NCI-H82 treated with DMSO at 0.1 percent for 48 hours (cell line): ENCODE data around the gene FAM107A.

Experiments
- DNase-seq: peaks from one replicate; lab custom pipeline; 2025; ENCODE audit not compliant: unreplicated experiment; lab: John Stamatoyannopoulos, UW

Gene FAM107A

DNA sequence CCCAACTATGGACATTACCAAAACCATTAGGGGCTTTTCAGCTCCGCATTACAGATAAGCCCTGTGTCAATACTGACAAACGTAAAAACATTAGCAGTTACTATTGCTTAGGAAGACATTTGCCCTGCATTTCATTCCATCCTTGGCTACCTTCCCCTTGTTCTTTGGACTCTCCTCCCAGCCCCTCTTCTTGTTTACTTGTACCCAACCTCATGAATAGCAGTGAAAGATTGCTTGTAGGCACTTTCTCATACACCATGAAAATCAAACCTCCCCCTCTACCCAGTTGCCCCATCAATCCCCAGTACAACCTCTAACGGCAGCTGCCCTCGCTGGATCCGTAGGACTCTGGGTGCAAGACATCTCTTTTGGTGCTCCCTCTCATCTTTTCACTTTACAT is 16.9 kb upstream of the FAM107A start:
- no peak for DNase-seq

DNA sequence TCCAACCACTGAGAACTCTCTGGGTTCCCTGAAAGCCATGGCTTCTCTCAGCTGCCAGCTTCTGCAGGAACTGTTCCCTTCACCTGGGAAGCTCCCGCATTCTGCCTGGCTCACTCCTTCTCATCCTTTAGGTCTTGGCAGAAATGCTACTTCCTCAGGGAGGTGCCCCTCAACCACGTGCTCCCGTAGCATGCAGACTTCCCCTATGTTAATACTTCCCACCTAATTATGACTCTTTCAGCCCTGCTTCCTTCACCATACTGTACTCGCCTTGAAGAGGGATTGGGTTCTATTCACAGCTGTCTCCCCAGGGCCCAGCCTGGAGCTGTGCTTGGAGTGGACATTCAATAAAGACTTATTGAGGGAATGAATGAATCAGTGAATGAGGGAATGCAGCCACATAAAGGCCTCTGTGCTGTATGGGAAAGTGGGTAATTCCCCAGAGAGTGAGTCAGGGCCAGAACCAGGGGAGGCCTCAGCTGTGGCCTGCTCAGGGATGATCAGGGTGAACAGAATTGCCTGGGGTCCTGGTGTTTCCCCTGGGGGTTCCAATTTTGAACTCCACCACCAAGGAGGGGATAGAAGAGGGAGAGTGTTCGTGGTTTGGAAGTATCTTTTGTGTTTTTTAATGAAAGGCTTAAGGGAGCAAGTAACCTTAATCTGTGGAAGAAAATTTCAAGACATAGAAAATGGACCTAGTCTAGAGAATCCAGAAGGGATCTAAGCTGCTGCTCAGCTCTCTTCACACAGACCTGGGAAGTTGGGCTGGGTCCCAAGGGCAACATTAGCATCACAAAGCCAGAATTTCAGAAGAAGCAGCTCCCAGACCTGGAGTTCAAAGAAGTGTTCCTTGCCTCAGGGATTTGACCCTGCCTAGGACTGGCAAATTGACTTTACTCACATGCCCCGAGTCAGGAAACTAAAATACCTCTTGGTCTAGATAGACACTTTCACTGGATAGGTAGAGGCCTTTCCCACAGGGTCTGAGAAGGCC is 14.6 kb upstream of the FAM107A start:
- DNase-seq: no peak

DNA sequence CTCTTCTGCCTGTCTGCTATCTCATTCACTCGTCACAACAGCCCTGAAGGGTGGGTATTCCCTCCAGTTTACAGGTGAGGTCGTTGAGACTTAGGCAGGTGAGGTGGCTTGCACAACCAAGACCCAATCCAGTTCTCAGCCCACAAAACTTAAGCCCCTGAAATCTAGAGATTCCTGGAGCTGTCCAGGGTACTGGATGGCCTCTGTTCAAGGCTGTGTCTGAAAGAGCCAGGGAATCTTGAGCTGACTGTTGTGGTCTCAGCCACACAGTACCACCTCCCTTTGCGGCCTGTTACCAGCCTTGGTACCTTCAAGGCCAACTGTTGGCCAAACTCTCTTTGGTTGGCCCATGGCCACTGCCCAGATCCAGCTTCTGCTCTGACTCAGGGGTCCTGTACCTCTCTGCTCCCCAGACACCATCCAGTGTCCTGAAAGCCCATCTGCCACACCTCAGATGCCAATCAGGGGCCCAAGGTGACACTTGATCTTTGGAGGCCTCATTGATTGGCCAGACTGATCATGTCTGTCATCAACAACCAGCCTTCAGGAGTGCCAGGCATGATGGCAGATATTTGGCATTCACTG is 10.9 kb upstream of the FAM107A start:
- no peak for DNase-seq

GRCh38 chr3:58586776-58587192 is 9.6 kb upstream of the FAM107A start:
- DNase-seq: no peak

- no peak for DNase-seq
These were observed 8.8 kb upstream of the FAM107A start for GRCh38 chr3:58585994-58586393.

DNA sequence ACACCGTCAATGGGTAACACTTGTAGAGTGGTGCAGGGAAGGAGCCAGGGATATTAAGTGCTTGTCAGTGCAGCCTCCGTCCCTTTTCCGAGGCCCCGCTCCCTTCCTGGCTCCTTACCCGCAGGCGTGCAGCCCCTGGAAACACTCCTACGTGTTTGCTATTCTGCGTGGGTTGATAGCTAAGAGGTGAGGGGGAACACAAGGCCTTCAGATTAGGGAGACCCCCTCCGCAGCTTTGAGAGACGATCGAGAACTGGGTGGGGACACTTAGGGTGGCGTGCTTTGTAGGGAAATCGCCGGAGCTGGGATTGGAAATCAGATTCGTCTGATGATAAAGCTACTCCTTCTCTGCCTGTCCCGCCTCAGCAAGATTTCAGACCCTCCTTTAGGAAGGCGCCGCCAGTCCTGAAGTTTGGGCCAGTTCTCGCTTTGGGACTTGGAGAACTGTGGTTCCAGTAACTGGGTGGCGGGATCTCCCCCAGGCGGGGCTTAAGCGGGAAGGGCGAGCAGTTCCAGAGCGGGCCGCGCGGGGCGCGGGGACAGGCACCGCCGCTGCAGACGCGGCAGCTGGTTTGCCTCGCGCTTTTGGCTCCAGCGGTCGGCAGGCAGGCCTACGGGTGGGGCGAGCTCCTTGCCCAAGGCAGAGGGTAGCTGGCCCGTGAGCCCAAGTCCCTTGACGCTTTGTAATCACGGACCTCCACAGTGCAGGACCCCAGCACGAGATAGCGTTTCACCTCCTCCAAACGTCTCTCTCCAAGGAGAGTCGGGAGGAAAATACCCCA is 8.0 kb upstream of the FAM107A start:
- DNase-seq: peak; percentile 43

- no peak for DNase-seq
These were observed 7.5 kb upstream of the FAM107A start for GRCh38 chr3:58584690-58585004.

DNA sequence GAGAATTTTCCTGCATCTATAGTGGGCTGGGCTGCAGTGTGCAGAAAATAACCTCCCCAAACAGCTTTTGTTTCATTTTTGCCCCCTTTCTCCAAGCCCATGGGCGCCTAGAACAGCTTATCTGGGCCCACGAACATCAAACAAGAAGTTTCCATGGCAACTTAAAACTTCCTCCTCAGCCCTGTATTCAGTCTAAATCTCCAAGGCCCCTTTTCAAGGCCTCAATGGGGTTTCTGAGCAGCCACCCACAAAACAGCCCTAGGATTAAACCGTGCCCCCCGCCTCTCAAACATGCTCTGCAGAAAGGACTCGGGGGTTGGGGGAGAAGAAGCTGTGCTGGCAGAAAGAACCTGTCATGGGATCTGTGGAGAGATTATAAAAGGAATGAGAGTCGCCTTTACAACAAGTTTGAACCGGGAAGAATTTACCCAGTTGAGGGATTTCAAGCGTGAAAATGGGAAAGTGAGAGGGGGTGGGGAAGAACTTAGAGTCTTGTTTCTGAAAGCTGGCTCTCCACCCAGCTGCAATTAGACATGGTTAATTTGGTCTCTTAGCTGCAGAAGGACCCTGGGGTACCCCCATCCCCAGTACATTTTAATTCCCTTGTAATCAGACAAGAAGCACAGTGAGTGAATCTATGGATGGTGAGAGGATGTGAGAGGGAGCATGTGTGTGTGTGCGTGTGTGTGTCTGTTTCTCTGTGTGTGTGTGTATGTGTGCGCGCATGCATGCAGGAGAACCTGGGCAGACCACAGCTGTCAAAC is 4.3 kb upstream of the FAM107A start:
- no peak for DNase-seq

GRCh38 chr3:58580826-58581327 is 3.7 kb upstream of the FAM107A start:
- DNase-seq: no peak

GRCh38 chr3:58578873-58579272 is 1.7 kb upstream of the FAM107A start:
- no peak for DNase-seq

DNA sequence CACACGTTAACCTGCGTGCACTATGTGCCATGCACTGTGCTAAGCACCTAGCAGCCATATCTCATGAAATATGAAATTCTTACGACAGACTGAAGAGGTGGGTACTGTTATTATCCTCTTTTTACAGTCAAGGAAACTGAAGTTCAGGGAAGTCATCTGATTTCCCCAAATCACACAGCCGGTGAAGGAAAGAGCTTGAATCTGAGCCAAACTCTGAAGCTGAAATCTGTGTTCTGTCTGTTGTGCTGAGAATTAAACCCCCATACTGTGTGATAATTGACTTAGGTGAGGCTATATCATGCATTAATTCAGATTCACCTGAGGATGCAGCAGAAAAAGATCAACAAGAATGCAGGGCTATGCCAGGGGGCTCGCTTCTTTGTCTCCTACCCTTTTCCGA is 475 bp downstream of the FAM107A start:
- DNase-seq: no peak

DNA sequence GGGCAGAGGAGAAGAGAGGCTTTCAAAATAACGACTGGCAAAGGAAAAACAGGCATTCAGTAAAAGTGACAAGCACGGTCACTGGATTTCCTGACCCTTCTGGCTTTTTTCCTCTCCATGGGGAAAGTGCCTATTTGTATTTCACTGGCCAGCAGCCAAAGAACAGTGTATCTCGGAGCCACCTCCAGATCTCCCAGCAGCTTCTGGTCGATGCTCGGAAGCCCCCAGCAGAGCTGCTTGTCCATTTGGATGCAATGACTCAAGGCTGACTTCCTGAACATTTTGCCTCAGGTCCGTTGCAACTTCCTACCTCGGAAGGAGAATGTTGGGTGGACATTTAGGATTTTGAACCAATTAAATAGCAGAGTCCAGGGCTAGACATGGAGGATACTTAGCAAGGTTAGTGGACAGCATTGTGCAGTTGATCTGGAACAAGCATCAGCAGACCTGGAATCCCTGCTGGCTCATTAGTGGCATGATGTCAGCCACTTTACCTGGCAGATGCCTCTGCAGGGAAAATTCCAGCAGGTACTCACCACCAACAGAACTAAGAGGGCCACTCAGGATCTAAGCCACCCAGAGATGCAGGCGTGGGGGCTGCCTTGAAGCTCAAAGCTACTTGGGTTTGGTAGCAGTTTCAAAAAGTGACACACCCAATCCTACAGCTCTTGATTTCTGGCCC is 1.1 kb downstream of the FAM107A start:
- no peak for DNase-seq

GRCh38 chr3:58574682-58575081 is 2.5 kb downstream of the FAM107A start:
- DNase-seq: no peak

- no peak for DNase-seq
These were observed 3.1 kb downstream of the FAM107A start for GRCh38 chr3:58574106-58574505.

DNA sequence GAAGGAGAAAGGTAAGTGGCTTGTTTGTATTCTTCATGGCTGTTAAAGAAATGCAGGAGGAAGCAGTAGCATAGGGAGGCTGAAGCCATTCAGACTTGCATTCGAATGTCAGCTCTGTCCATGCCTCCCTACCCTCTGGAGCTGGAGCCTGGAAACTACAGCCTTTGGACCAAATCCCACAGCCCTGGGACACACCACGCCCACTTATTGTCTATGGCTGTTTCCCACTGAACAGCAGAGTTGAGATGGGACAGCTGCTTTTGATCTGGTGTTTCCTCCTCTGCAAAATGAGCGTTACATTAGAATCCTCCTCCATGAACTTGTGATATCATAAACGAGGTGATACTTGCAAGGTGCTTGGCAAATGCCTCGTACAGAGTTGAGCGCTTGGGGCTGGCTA is 3.6 kb downstream of the FAM107A start:
- no peak for DNase-seq

DNA sequence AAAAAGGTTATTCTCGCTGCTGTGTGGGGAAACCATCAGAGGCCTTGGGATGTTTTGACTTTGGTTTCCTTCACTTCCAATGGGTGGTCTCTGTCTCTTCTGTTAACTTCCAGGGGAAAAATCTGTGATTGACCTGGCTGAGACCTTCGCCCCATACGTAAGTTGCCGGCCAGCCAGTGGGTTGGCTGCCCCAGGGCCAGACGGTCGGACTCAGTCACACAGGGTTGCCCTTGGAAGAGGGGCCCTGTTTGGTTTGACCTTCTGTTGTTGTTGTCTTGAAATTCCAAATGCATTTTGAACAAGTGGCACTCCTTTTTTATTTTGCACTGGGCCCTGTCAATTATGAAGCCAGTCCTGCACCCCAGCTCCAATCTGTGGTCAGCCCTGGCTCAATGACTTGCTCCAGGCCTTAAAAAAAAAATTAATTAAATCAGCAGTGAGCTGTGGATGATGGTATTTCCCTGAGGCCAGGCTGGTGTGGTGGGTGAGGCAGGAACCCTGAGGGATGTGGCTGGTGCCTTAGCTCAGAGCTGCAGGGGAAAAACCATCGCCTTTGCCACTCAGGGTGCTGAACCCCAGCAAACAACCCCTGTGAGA is 4.5 kb downstream of the FAM107A start:
- no peak for DNase-seq

GRCh38 chr3:58572013-58572633 is 5.1 kb downstream of the FAM107A start:
- no peak for DNase-seq

- DNase-seq: no peak
These were observed 6.3 kb downstream of the FAM107A start for GRCh38 chr3:58570851-58571250.

GRCh38 chr3:58569287-58570001 is 7.7 kb downstream of the FAM107A start:
- no peak for DNase-seq
